ENCODE data around the gene CTH. TPM values are rescaled to one million over a fixed set of nuclear protein-coding genes. Genes with fewer than 3 reads are reported as not detected.

CTH gene
- total RNA-seq, 3 donors from 2014 or later (not counting 1 experiment from before 2014, with no cell fraction given), result 3.0 to 7.6 (median 3.6) TPM

GRCh38 chr1:70487910-70488665 lies 77.0 kb downstream of the CTH start:
- Mint-ChIP-seq H3K9me3 (no peaks in the 10 kb centered on the region), H3K4me1 (no peaks in the 10 kb centered on the region), H3K4me3 (no peak overlapping the region), H3K27me3 (ENCODE audit: low read depth in 2 of 2) (peaks cover 0 to 17% of the 10 kb centered on the region in 2 donors), H3K36me3 (no peaks in the 10 kb centered on the region), H3K27ac (no peak overlapping the region)
- peak; percentile 17 for TF ChIP-seq CTCF (IDR thresholded peaks at IDR 0.05)
- no peaks in the 10 kb centered on the region for H3K27me3 ChIP-seq (ENCODE audit: control insufficient read depth, insufficient read depth, low read length)
- peak in 1 of 2 donors; percentile 53 for DNase-seq
- intact Hi-C loops (cut with micrococcal nuclease), result no loop called here
- H3K4me3 ChIP-seq (ENCODE audit: low read length), result no peak overlapping the region
- no peak for ATAC-seq
- H3K9me3 ChIP-seq (ENCODE audit: control insufficient read depth, insufficient read depth, low read length), result no peaks in the 10 kb centered on the region
- no peak overlapping the region for H3K27ac ChIP-seq (ENCODE audit: low read length)
- no peaks in the 10 kb centered on the region for H3K4me1 ChIP-seq (ENCODE audit: control insufficient read depth, insufficient read depth, low read length)
- H3K36me3 ChIP-seq (ENCODE audit: control insufficient read depth, insufficient read depth, low read length), result no peaks in the 10 kb centered on the region
- WGBS (ENCODE audit: insufficient coverage), result 100% methylated on average over 3 of the region's 6 CpGs

Other genes with a start within 250 kb of the CTH start
- 10 to 100 TPM; 15.5 to 18.4 (median 16.5) TPM for gene LRRC40, start 205.7 kb upstream of the CTH start, total RNA-seq
- 100 to 1,000 TPM; 347 to 374 (median 359) TPM for gene SRSF11, start 189.9 kb upstream of the CTH start, total RNA-seq
- gene ANKRD13C, start 56.5 kb upstream of the CTH start, total RNA-seq, result 10 to 100 TPM; 32.2 to 33.7 (median 32.8) TPM